HG02798 (cell line): ENCODE results near the gene RNF126.
A peak's percentile ranks its signal among the peaks of the same experiment; 100 is the strongest.
"Not testable (repeated sequence)": the region's sequence is repeated elsewhere in the genome, so short reads cannot be mapped to it uniquely, and the experiment has no call there.

Source experiments
- ATAC-seq: cut with Tn5 transposase; IDR thresholded peaks from one replicate; pipeline ENCODE4 v1.9.1; 2021; ENCODE audit warnings: mild to moderate bottlenecking; ENCODE audit not compliant: unreplicated experiment, poor library complexity

The RNF126 gene

DNA sequence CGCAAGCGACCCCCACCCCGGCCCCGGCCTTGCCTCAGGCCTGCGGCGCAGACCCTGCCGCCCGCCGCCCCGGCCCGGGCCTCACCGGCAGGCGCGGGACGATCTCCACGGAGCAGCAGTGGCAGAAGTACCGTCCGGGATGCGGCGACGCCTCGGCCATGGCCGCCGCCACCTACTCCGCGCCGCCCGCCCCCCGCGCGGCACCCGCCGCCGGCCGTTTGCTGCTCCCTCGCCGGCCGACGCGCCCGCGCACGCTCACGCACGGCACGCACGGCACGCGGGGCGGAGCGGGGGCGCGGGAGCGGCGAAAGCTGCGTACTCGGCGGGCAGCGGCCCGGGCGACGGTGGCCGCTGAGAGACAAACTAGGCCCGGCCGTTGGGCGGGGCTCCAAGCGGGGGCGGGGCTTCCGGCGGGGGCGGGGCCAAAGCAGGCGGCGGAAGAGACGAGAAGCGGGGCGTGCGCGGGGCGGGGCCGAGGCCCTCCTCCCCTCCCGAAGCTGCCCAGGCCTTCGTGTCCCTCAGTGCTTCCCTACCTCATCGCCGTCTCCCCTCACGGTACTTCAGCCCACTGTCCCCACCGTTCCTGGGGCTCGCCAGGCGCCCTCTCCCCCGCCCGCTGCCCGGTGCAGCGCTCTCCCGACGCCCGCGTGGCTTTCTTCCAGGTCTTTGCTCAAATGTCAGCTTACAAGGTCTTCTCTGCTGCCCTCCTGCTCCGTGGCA lies at the start of gene RNF126:
TSS of gene RNF126 (minus strand) at position 253 of the 720 bp plus-strand sequence. CDS start at position 160, 93 bp downstream.
- peak; percentile 77 for ATAC-seq

DNA sequence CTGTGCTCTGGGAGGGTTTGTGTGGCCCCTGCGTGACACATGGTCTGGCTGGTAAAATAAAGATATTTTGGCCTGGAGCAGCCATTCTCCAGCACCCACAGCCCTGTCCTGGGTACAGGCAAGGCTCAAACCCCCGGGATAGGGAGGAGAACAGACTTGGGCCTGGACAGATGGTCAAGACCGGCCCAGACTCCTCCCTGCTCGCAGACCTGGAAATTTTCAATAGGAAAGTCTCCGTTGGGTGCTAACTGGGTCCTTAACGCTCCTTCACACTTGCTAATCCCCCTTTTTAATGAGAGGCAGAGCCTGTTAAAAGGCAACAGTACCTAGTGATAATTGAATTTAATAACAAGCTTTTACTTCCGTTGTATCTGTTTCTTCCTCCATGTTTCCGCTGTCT lies 48.2 kb upstream of the RNF126 start:
- ATAC-seq: no peak

DNA sequence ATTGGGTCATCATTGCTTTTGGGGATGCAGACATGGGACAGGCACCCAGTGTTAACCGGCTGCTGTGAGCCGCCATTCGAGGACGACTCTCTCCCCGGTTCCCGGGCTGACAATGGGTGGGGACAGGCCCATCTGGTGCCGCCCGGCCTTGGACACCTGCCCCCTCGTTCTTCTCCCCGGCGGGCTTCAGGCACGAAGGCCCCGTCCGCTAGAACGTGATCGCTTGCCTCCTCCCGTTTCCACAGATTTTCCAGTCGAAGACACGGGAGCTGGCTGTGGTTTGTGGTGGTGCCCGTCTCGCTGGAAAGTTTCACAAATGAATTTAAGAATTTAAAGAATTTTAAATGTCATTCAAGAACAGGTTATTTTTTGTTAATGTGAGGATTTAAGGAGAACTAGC lies 47.8 kb upstream of the RNF126 start:
- ATAC-seq: no peak

DNA sequence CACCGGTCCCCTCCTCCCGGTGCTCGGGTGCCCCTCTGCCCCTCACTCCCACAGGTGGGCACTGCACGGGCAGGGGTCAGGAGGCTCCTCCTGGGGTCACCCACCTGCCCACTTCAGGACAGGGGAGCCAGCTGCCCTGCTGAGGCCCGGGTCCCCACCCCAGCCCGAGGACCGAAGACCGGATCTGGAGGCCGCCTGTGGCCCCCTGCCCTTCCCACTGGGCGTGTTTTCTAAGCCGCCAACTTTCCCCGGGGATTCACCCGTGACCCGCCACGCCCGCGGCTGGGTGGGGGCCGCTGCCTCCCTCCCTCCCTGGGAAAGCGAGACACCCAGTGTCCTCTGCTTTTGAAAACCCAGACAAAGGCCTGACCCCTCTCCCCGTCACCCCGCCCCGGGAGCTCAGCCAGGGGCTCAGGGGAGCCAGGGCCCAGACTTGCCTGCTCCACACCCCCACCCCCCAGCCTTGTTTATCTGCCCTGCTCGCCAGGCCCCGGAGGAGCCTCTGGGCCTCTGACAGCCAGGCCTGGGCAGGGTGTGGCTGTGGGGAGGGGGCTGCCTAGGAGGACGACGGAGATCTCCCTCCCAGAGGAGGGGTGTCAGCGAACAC lies 47.1 kb upstream of the RNF126 start:
- ATAC-seq: no peak

DNA sequence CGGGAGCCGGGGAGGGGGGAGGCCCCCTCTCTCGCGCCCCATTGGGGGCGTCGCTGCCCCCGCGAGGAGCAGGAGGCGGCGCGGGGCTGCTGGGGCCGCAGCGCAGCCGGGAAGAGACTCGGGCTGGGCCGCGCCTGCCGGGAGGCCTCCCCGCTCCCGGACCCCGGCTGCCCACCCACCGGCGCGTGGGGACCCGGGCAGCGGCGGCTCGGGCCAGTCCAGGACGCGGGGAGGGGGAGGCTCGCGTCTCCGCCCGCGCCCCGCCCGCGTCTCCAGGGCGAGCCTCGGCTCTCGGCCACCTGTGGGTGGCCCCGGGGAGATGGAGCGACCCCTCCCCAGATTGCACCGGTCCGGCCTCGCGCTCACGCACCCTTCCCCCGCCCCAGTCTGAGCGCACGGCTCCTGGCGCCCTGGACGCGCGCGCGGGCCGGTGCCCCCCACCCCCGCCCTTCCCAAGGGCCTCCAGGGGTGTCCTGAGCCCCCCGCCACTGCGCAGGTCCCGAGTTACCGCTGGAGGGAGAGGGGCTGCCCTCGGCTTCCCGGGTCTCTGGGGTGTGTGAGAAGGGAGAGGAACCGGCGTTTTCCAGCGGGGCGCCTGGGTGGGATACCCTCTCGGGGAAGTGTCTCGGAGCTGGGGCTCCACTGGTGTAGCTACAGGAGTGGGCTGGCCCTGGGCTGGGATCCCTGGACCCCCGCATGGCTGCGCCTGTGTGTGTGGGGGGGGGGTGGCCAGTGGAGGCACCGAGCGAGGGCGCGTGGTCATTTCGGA lies 46.4 kb upstream of the RNF126 start:
- ATAC-seq: no peak

DNA sequence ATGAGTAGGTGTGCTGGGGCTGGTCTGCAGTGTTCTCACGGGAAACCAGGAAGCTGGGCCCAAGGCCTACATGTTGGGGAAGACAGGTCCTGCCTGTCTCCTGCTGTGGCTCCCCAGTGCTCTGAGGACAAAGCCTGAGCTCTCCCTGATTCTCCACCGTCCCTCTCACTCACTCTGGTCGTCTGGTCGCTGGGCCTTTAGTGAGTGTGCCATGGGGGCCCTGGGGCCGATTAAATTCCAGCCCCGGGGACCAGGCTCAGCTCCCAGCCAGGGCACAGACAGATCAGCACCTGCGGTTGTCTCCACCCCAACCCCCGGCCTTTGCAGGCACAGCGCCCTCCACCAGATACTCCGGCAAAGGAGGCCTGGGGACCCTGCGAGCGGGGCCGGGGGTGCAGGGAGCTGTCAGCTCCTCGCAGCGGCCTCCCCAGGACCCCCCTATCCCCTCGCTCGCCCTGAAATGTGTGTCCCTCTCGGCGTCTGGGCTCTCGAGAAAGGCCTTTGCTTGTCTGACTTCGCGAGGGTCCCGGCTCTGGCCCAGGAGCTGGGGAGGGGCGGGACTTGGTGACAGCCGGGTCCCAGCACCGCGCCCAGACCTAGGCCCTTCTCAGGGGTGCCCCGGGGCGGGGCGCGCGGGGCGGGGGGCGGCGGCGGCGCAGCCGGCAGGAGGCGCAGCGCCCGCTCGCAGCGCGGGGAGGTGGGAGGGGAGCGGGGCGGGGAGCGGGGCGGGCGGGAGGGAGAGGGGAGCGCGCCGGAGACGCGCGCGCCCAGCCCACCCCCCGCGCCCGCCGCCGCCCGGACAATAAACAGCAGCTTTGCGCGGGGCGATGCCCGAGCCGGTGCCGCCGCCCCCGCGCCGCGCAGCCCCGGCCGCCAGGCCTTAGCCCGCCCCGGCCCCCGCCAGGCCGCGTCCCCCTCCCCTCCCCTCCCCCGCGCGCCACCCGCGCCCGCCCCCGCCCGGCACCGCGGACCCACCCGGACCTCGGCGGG lies 45.4 kb upstream of the RNF126 start, which contains the start of gene PALM:
TSS of gene PALM (plus strand) at position 782 of the 990 bp plus-strand sequence. CDS start 212 bp downstream, outside the sequence.
- no peak for ATAC-seq

DNA sequence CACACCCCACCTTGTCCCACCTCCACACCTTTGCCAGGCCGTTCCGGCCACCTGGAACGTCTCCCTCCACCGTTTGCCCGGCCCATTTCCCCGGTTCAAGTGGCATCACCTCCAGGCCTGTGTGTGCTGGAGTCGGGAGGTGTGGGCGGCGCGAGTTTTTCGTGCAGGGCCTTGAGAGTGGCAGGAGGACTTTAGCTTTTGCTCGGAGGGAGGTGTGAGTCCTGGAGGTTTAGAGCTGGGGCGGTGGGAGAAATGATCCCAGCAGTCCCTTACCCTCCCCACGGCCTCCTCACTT lies 41.4 kb upstream of the RNF126 start:
- no peak for ATAC-seq

DNA sequence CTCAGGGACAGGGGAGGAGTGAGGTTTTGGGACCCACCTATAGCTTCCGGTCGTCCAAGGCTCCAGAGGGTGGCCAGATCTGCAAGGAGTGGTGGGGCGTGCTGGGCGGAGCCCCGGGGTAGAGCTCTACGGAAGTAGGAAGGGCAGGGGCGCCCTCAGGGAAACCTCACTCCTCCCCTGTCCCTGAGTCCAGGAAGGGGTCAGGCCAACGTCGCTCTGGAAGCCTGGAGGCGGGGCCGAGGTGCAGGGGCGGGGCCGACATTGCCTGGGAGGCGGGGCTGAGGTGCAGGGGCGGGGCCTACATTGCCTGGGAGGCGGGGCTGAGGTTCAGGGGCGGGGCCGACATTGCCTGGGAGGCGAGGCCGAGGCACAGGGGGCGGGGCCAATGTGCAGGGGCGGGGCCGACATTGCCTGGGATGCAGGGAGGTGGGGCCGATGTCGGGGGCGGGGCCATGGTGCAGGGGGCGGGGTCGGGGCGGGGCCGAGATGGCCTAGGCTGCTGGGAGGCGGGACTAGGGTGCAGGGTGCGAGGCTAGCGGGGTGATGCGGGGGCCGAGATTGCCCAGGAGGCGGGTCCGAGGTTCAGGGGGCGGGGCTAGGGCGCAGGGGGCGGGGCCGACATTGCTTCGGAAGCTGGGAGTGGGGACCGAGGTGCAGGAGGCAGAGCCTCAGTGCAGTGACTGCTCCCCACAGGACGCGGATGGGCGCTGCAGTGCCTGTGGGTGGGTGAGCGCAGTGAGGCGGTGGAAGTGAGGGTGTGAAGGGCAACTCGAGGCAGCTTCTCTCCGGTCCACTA lies 40.8 kb upstream of the RNF126 start:
- ATAC-seq: no peak

DNA sequence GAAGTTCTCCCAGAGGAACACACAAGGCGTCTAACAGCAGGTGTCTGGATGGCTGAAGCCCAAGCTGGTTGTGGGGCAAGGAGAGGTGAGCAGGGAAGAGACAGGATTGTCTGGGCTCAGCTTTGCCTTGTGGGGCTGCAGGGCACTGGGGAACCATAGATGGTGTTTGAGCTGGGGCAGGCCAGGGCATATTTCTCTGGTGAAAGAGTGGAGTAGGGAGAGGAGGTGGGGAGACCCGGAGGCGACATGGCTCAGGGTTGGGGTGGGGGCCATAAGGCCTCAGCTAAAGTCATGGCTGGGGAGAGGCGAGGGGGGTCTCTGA lies 40.3 kb upstream of the RNF126 start:
- no peak for ATAC-seq

DNA sequence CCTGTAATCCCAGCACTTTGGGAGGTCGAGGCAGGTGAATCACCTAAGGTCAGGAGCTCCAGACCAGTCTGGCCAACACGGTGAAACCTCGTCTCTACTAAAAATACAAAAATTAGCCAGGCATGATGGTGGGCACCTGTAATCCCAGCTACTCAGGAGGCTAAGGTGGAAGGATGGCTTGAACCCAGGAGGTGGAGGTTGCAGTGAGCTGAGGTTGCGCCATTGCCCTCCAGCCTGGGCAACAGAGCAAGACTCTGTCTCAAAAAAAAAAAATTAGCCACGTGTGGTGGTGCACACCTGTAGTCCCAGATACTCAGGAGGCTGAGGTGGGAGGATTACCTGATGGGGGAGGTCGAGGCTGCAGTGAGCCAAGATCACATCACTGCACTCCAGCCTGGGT lies 39.8 kb upstream of the RNF126 start:
- not testable (repeated sequence) for ATAC-seq

DNA sequence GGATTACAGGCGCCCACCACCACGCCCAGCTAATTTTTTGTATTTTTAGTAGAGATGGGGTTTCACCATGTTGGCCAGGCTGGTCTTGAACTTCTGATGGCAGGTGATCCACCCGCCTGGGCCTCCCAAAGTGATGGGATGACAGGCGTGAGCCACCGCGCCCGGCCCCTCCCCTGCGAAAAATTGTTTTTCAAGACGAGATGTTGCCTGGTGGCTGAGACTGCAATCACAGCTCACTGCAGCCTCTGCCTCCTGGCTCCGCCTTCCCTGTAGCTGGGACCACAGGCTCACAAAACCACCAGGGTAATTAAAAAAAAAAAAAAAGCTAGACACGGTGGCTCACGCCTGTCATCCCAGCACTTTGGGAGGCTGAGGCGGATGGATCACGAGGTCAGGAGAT lies 36.9 kb upstream of the RNF126 start:
- not testable (repeated sequence) for ATAC-seq

DNA sequence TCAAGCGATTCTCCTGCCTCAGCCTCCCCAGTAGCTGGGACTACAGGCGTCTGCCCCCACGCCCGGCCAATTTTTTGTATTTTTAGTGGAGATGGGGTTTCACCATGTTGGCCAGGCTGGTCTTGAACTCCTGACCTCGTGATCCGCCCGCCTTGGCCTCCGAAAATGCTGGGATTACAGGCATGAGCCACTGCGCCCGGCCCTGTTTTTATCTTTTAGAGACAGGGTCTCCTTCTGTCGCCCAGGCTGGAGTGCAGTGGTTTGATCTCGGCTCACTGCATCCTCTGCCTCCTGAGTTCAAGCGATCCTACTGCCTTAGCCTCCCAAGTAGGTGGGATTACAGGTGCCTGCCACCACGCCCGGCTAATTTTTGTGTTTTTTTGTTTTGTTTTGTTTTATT lies 35.5 kb upstream of the RNF126 start:
- ATAC-seq: not testable (repeated sequence)

DNA sequence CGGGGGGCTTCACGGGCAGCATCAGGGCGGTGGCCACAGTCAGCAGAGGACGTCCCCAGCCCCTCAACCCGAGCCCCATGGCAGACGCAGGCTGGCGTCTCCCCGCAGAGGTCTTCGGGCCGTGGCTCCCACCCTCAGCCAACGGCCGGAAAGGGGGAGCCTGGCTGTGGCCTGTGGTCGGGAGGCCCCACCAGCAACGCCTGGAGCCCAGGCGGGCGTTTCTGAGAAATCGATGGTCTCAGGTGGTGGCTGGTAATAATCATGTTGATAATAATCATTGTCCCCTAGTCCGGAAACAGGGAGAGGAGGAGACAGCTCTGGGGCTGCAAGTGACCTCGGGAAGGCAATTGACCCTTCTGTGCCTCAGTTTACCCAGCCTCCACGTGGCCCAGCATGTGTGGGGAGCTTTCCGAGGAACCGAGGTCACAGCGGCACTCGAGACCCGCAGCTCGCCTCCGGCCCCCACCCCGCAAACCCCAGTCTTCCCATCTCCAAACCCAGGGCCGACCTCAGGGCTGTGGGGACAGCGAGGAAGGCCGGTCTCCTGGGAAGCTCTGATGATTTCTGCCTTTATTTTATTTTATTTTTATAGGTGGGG lies 32.4 kb upstream of the RNF126 start, which contains the start of gene PRSS57:
TSS of gene PRSS57 (minus strand) at position 101 of the 598 bp plus-strand sequence. CDS start at position 79, 22 bp downstream.
- ATAC-seq: no peak

DNA sequence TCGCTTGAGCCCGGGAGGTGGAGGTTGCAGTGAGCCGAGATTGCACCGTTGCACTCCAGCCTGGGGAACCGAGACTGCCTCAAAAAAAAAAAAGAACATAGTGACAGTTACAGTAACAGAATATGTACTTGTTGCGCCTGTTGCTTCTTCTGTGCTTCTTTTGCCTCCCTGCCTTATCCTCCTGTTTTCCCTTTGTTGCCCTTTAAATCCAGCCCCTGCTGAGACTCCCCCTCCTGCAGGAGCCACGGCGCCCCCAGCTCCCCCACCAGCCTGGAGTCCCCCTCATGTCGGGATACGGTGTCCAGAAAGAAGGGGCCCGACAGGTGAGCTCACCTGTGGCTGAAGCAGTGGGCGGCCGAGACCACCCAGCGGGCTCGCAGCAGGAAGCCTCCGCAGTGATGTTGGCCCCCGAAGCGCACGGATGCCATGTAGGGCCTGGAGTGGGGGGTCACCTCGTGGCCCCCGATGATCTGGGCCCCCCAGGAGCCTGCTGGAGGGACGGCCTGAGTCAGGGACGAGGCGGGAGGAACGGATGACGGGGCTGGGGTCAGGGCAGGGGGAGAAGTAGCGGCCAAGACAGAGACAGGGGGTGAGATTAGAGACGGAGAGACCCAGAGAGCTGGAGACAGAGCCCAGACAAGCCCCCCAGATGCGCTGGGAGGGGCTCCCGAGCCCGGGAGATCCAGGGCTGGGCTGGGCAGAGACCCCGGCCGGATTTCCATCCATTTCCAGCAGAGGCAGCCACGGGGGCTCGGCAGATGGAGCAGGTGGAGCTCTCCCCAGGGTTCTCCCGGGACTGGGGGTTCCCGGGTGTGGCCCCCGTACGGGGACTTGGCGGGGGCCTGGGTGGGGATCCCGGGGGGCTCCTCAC lies 31.7 kb upstream of the RNF126 start:
- no peak for ATAC-seq

DNA sequence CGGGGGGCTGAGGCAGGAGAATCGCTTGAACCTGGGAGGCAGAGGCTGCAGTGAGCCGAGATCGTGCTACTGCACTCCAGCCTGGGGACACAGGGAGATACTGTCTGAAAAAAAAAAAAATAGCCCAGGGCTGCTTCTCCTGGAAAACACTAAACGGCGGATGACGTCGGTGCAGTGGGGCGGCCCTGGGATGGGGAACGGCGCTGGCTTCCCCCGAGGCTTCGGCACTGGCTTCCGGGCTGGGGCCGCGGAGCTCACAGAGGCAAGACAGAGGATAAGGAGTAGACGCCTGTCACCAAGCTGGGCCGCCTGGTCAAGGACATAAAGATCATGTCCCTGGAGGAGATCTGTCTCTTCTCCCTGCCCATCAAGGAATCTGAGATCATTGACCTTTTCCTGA lies 27.2 kb upstream of the RNF126 start:
- no peak for ATAC-seq

DNA sequence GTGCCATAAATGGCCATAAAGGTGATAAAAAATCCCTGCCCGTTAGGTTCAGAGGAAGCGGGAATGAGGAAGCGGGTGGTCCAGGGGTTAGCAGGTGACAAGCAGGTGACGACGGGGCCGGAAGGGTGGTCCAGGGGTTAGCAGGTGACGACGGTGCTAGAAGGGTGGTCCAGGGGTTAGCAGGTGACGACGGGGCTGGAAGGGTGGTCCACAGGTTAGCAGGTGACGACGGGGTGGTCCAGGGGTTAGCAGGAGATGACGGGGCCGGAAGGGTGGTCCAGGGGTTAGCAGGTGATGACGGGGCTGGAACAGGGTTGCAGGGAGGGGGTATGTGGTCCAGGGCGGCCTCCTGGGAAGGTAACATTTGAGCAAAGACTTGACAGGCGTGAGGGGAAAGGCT lies 26.0 kb upstream of the RNF126 start:
- ATAC-seq: no peak

DNA sequence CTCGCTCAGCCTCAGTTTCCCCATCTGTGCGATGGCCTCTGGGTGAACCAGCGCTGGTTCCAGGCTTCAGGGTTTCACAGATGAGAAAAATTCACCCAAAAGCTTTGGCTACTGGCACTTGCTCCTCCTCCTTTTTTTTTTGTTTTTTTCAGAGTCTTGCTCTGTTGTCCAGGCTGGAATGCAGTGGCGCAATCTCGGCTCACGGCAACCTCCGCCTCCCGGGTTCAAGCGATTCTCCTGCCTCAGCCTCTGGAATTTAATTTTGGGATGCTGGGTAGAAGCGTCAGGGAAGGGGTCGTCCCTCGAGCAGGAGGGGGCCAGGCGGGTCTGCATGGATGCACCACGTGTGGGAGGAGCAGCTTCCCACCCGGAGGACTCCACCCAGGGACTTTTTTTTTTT lies 25.2 kb upstream of the RNF126 start:
- no peak for ATAC-seq

DNA sequence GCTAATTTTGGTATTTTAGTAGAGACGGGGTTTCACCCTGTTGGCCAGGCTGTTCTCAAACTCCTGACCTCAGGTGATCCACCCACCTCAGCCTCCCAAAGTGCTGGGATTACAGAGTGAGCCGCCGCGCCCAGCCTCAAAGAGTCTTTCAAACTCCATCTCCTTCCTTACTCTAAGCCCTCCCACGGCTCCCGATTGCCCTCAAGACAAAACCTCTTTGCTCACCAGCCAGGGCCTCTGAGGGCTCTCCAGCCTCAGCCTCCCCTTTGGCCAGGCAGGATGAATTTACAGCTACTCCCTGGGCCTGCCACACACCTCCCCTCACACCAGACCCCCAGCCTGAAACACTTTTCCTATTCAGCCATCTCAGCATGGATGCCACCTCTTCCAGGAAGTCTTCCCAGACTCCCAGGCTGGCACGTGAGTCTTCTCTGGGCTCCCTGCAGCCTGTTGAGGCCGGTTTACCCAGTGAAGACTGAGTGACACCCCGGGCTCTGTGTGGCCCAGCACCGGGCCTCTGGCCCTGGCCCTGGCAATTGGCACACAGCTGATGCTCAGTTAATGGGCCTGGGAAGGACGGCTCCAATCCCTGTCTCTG lies 24.7 kb upstream of the RNF126 start:
- ATAC-seq: no peak
